ENCODE data around the gene TSPO2.

- TF ChIP-seq CTCF (conservative IDR thresholded peaks at IDR 0.05; ENCODE audit: low read depth, low read length) (no peak), EZH2 (IDR thresholded peaks at IDR 0.05; ENCODE audit: borderline replicate concordance, low read depth, low read length, poor library complexity, severe bottlenecking) (no peak)
Observed at GRCh38 chr6:41047745-41048732, 5.8 kb downstream of the TSPO2 start.
